NB4 (cell line): ENCODE measurements around the gene TPM2.

Experiments used
- DNase-seq: peaks from one replicate; pipeline ENCODE4 v3.0.0; 2010; ENCODE audit warnings: low read depth
- H3K4me3 ChIP-seq: one replicate; pipeline ENCODE4 v1.5.1; 2011; ENCODE audit warnings: mild to moderate bottlenecking, low read depth, low read length, moderate library complexity
- MYC ChIP-seq: IDR thresholded peaks from 2 replicates; pipeline ENCODE4 v1.6.1; 2011; ENCODE audit warnings: low read depth, low read length
- POLR2A ChIP-seq: IDR thresholded peaks from 2 replicates; pipeline ENCODE4 v1.6.1; 2011; ENCODE audit warnings: mild to moderate bottlenecking; ENCODE audit not compliant: insufficient read length; ENCODE audit errors: extremely low read depth
- TF ChIP-seq, protein P1 (sequence below): IDR thresholded peaks from 2 replicates; pipeline ENCODE4 v1.6.1; 2011; ENCODE audit warnings: low read depth, low read length
- TF ChIP-seq, protein P2 (sequence below): IDR thresholded peaks from one replicate; pipeline ENCODE4 v1.5.1; 2012; ENCODE audit warnings: low read depth, low read length

TPM2 gene

DNA sequence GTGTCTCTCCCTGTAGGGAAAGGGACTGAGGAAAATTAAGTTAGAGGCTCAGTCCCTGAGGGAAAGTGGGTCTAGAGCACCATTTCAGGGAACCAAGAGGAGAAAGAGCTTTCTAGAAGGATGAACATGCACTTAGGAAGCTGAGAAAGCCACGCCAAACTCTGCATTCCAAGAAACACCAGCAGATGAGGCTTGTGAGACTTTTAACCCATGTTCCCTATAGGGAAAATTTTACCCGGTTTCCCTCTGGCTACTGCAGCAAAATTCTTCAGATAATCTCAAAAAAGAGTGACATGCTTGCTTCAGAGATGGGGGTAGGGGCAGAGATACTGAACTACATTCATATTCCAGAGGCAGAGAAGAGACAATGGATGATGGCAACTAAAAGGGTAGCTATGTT, 33.7 kb upstream of the TPM2 start:
- TF ChIP-seq, protein P1, sequence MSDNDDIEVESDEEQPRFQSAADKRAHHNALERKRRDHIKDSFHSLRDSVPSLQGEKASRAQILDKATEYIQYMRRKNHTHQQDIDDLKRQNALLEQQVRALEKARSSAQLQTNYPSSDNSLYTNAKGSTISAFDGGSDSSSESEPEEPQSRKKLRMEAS, result no peak
- no peak for TF ChIP-seq POLR2A
- no peak for TF ChIP-seq MYC
- TF ChIP-seq, protein P2, sequence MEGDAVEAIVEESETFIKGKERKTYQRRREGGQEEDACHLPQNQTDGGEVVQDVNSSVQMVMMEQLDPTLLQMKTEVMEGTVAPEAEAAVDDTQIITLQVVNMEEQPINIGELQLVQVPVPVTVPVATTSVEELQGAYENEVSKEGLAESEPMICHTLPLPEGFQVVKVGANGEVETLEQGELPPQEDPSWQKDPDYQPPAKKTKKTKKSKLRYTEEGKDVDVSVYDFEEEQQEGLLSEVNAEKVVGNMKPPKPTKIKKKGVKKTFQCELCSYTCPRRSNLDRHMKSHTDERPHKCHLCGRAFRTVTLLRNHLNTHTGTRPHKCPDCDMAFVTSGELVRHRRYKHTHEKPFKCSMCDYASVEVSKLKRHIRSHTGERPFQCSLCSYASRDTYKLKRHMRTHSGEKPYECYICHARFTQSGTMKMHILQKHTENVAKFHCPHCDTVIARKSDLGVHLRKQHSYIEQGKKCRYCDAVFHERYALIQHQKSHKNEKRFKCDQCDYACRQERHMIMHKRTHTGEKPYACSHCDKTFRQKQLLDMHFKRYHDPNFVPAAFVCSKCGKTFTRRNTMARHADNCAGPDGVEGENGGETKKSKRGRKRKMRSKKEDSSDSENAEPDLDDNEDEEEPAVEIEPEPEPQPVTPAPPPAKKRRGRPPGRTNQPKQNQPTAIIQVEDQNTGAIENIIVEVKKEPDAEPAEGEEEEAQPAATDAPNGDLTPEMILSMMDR, result no peak
- no peak for DNase-seq
- H3K4me3 ChIP-seq, result no peak overlapping the region

GRCh38 chr9:35719546-35719945, 29.8 kb upstream of the TPM2 start:
- DNase-seq, result no peak
- no peak for TF ChIP-seq POLR2A
- TF ChIP-seq, protein P2, result no peak
- TF ChIP-seq MYC, result no peak
- TF ChIP-seq, protein P1, result no peak
- H3K4me3 ChIP-seq, result no peak overlapping the region

GRCh38 chr9:35718721-35719511, 29.2 kb upstream of the TPM2 start:
- H3K4me3 ChIP-seq, result no peak overlapping the region
- peak; percentile 93 for DNase-seq
- TF ChIP-seq POLR2A (no peak), MYC (no peak)
- TF ChIP-seq, protein P2, result no peak
- TF ChIP-seq, protein P1, result peak; percentile 55

DNA sequence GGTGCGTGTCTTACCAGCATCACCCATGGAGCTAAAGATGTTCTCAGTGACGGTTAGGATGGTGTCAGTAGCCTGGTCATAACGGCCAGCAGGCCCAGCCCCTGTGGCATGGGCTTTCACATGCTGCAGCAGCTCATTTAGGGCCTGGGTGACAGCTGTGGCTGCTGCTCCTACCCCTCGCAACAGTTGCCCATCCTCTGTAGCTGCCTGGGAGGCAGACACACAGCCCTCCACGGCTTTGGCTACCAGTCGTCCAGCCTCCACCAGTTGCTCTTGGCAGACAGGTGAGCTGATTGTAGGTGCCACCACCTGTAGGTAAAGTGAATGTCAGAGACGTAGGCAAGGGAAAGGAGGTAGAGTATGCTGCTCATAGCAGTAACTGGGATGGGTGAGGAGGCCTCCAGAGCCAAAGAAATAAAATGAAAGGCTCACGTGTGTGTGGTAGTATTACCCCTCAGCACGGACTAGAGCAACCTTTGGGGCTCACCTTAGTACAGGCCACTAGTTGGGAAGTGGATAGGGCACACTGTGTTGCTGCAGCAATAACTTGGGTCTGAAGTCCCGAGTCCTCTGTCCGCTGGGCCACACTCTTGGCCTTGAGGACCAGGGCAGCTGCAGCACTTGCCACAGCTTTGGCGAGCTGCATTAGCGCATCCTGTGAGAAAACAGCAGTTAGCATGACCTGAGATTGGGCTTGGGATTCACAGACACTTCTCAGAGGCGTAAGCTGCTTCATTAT, 27.6 kb upstream of the TPM2 start:
- no peak overlapping the region for H3K4me3 ChIP-seq
- TF ChIP-seq MYC, result no peak
- TF ChIP-seq, protein P2, result no peak
- TF ChIP-seq, protein P1, result no peak
- TF ChIP-seq POLR2A, result no peak
- DNase-seq, result no peak

DNA sequence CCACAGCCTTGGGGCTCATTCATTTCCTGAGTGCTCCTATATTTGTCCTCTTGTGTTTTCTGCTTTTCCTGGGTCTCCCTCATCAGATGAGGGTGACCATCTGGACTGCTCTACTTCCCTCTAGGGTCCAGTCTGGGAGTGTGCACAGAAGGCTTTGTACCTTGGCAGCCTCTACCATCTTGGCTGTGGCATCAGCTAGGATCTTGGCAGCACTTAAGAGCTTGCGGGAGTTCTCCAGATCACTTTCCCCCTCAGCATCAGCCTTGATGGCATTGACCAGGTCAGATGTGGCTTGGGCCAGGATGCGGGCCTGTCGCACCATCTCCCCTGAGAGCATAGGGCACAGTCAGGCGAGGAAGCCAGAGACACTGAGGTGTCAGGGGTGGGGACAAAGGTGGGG, 26.5 kb upstream of the TPM2 start:
- TF ChIP-seq POLR2A (no peak), MYC (no peak)
- no peak for DNase-seq
- H3K4me3 ChIP-seq, result no peak overlapping the region

GRCh38 chr9:35714579-35715252, 25.0 kb upstream of the TPM2 start:
- TF ChIP-seq, protein P1, result no peak
- TF ChIP-seq POLR2A (no peak), MYC (no peak)
- TF ChIP-seq, protein P2, result no peak
- DNase-seq, result no peak
- no peak overlapping the region for H3K4me3 ChIP-seq
